OCI-LY3 (cell line): ENCODE measurements around the gene EPHA1.

Experiments
- CTCF ChIP-seq: fragments of 200-600, 300-600 bp; sonication (generic); IDR thresholded peaks from 2 replicates; pipeline ENCODE4 v1.5.1; 2014; ENCODE audit warnings: antibody characterized with exemption, low read length, low read depth
- EZH2phosphoT487 ChIP-seq: fragments of 200-600 bp; shearing (Covaris generic); IDR thresholded peaks from 2 replicates; pipeline ENCODE4 v1.6.1; 2018; ENCODE audit warnings: antibody characterized with exemption, mixed run types, low read depth

- TF ChIP-seq CTCF (no peak), EZH2phosphoT487 (no peak)
Observed at GRCh38 chr7:143419880-143420279, 11.2 kb upstream of the EPHA1 start.
